IgD-negative memory B cell (primary cell): Measurements from ENCODE around the gene CASP6. TPM values are rescaled to one million over a fixed set of nuclear protein-coding genes. Genes with fewer than 3 reads are reported as not detected.

Experiments used
- H3K27ac Mint-ChIP-seq, 3 donors: one replicate each; pipeline ENCODE4 v1.8.0; 2020 to 2022; ENCODE audit warnings: mild to moderate bottlenecking in 3 of 3, mixed read lengths in 3 of 3, moderate library complexity in 1 of 3
- H3K27me3 Mint-ChIP-seq: one replicate; pipeline ENCODE4 v1.8.0; 2021; ENCODE audit warnings: mixed read lengths
- H3K36me3 Mint-ChIP-seq: one replicate; pipeline ENCODE4 v1.8.0; 2020; ENCODE audit warnings: mild to moderate bottlenecking, mixed read lengths
- H3K4me1 Mint-ChIP-seq, 3 donors: one replicate each; pipeline ENCODE4 v1.8.0; 2020 to 2022; ENCODE audit warnings: mixed read lengths in 3 of 3, mild to moderate bottlenecking in 1 of 3
- H3K4me3 Mint-ChIP-seq, 4 donors: one replicate each; pipeline ENCODE4 v1.8.0; 2020 to 2022; ENCODE audit warnings: mild to moderate bottlenecking in 4 of 4, mixed read lengths in 4 of 4, moderate library complexity in 3 of 4
- H3K9me3 Mint-ChIP-seq, 3 donors: one replicate each; pipeline ENCODE4 v1.8.0; 2020 to 2021; ENCODE audit warnings: mixed read lengths in 3 of 3, mild to moderate bottlenecking in 1 of 3
- polyA plus RNA-seq: library from polyadenylated mRNA; unstranded; fragments of 300-500 nt; fragmentation: Illumina TruSeq; gene quantifications from one replicate; pipeline ENCODE4 v1.2.3, GENCODE V29; 2021

Gene CASP6
- polyA plus RNA-seq, 1 donor from 2014 or later, result 21.8 TPM

DNA sequence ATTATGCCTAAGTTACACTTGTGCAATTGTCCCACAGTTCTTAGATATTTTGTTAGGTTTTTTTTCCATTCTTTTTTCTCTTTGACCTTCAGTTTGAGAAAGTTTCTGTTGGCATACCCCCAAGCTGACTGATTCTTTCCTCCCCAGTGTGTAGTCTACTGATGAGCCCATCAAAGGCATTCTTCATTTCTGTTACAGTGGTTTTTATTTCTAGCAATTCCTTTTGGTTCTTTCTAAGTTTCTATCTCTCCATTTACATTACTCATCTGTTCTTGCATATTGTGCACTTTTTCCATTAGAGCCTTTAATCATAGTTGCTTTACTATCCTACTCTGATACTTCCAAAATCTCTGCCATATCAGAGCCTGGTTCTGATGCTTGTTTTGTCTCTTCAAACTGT is 31.9 kb downstream of the CASP6 start:
- Mint-ChIP-seq H3K9me3 (no peaks in the 10 kb centered on the region), H3K27ac (no peak overlapping the region), H3K4me3 (peak overlapping the region in 1 of 4 donors; percentile 18), H3K27me3 (no peaks in the 10 kb centered on the region), H3K4me1 (peaks cover 6 to 14% (median 7%) of the 10 kb centered on the region in 3 donors), H3K36me3 (peaks cover 9% of the 10 kb centered on the region)

DNA sequence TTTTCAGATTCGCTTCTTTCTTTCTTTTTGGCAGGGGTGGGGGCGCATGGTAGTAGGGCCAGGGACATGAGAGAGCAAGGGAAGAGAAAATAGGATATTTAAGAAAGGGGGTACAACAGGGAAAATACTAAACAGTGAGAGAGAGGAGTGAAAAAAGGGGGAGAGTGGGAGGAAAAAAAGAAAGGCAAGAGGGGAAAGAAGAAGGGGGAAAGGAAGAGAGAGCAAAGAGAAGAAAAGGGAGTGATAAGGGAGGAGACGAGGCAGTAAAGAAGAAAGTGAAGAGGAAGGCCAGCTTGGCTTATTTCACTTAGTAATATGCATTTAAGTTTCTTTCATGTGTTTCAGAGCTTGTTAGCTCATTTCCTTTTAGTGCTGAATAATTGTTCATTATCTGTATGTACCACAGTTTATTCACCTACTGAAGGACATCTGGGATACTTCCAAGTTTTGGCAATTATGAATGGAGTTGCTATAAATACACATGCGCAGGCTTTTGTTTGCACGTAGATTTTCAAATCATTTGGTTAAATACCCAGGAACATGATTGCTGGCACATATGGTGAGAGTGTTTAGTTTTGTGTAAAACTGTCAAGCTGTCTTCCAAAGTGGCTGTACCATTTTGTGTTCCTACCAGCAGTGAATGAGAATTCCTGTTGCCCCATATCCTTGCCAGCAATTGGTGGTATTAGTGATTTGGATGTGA is 37.3 kb downstream of the CASP6 start:
- Mint-ChIP-seq H3K4me1 (peaks cover 2 to 14% (median 4%) of the 10 kb centered on the region in 3 donors), H3K36me3 (peaks cover 3% of the 10 kb centered on the region), H3K27ac (peak overlapping the region in 1 of 3 donors; percentile 80), H3K4me3 (no peak overlapping the region), H3K27me3 (no peaks in the 10 kb centered on the region), H3K9me3 (no peaks in the 10 kb centered on the region)

DNA sequence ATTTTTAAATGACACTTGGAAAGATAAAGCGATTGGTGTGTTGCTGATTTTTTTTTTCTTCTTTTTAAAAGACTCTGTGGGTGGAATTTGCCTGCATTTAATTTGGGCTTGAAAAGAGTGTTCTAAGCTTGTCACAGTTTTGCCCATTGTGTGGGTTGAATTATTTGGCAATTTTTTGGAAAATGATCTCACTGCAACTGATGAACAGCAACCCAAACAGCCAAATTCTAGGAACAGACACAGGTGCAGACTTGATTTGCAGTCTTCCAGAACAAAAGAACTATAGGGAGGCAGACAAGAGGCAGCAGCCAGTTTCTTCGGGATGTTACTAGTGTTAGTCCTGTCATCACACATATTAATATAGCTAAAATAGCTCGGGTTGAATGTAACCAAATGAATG is 40.5 kb downstream of the CASP6 start:
- no peak overlapping the region for H3K27ac Mint-ChIP-seq
- H3K36me3 Mint-ChIP-seq, result no peaks in the 10 kb centered on the region
- no peak overlapping the region for H3K4me3 Mint-ChIP-seq
- no peaks in the 10 kb centered on the region for H3K9me3 Mint-ChIP-seq
- H3K4me1 Mint-ChIP-seq, result peaks cover 0 to 2% (median 0%) of the 10 kb centered on the region in 3 donors
- H3K27me3 Mint-ChIP-seq, result no peaks in the 10 kb centered on the region

DNA sequence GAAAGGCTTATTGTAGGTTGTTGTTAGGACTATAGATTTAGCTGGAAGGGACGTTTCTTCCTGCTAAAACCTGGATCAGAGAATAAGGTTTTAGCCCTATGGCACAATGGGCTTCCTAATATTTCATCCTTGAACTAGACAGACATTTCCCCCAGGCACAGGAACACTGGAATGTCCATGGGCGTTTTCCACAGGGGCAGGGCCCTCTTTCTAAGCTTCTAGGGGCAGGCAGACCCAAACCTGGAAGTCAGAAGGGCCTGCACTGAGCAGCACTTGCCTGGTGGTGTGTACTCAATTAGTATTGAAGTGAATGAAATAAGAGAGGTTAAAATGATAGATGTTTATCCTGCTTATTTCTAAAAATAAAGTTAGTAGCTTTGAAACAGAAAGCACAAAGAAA is 41.1 kb downstream of the CASP6 start:
- Mint-ChIP-seq H3K36me3 (no peaks in the 10 kb centered on the region), H3K9me3 (no peaks in the 10 kb centered on the region), H3K27ac (no peak overlapping the region), H3K4me1 (peaks cover 0 to 2% (median 2%) of the 10 kb centered on the region in 3 donors), H3K27me3 (no peaks in the 10 kb centered on the region), H3K4me3 (no peak overlapping the region)

DNA sequence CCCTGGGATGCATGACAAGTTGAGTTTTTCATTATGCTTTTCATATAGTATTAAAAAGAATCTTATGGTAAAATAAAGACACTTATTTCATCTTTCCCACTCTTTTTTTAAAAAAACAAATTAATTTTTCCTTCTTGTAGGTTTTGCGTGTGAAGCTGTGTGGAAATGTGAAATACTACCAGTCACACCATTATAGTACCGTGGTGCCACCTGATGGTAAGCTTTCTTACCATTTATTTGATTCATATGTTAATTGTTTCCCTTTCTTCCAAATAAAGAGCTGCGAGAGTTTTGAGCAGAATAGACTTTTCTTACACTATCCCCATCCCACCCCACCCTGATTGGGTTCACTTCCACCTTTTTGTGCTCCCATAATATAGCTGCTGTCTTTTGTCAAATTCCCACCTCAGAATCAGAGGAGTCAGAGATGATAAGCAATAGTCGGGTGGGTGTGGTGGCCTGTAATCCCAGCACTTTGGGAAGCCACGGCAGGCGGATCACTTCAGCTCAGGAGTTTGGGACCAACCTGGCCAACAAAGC is 44.3 kb downstream of the CASP6 start:
- no peaks in the 10 kb centered on the region for H3K36me3 Mint-ChIP-seq
- peaks cover 2 to 7% (median 5%) of the 10 kb centered on the region in 3 donors for H3K4me1 Mint-ChIP-seq
- H3K9me3 Mint-ChIP-seq, result no peaks in the 10 kb centered on the region
- H3K27me3 Mint-ChIP-seq, result no peaks in the 10 kb centered on the region
- H3K27ac Mint-ChIP-seq, result peak overlapping the region in 1 of 3 donors; percentile 46
- H3K4me3 Mint-ChIP-seq, result no peak overlapping the region

DNA sequence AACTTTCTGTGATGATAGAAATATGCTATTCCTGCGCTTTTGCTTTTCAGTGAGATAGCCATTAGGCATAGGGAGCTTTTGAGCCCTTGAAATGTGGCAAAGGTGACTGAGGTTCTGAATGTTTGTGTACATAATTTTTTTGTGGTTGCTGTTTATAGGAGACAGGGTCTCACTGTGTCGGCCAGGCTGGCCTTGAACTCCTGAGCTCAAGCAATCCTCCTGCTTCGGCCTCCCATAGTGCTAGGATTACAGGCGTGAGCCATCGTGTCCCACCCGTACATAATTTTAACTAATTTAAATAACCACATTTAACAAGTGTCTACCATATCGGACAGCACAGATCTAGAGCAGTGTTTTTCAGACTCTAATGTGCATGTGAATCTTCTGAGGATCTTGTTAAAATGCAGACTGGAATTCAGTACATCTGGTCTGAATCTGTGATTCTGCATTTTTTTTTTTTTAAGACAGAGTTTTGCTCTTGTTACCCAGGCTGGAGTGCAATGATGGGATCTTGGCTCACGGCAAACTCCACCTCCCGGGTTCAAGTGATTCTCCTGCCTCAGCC is 45.3 kb downstream of the CASP6 start:
- H3K4me3 Mint-ChIP-seq, result no peak overlapping the region
- no peaks in the 10 kb centered on the region for H3K27me3 Mint-ChIP-seq
- H3K36me3 Mint-ChIP-seq, result no peaks in the 10 kb centered on the region
- peaks cover 2 to 7% (median 5%) of the 10 kb centered on the region in 3 donors for H3K4me1 Mint-ChIP-seq
- peaks cover 0 to 2% (median 0%) of the 10 kb centered on the region in 3 donors for H3K9me3 Mint-ChIP-seq
- peak overlapping the region in 2 of 3 donors; percentile 31 to 36 for H3K27ac Mint-ChIP-seq

DNA sequence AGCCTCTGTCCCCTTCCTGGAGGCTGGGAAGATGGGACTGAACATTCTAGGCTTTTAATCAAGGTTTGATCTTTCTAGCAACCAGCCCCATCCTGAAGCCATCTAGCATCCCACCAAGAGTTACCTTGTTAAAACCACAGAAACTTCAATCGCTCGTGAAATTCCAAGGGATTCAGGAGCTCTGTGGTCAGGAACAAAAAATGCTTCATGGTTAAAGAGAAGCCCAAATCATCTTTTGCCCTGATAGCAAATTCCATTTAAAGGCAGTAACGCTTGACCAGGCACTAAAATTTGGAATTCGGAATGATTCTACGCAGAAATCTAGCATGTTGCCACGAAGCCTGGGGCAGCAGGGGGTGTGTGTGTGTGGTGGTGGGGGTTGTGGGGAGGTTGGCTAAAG is 47.8 kb downstream of the CASP6 start:
- H3K4me1 Mint-ChIP-seq, result peaks cover 2 to 7% (median 5%) of the 10 kb centered on the region in 3 donors
- peaks cover 8% of the 10 kb centered on the region for H3K36me3 Mint-ChIP-seq
- no peaks in the 10 kb centered on the region for H3K27me3 Mint-ChIP-seq
- H3K4me3 Mint-ChIP-seq, result no peak overlapping the region
- peaks cover 4 to 13% (median 4%) of the 10 kb centered on the region in 3 donors for H3K9me3 Mint-ChIP-seq
- no peak overlapping the region for H3K27ac Mint-ChIP-seq

DNA sequence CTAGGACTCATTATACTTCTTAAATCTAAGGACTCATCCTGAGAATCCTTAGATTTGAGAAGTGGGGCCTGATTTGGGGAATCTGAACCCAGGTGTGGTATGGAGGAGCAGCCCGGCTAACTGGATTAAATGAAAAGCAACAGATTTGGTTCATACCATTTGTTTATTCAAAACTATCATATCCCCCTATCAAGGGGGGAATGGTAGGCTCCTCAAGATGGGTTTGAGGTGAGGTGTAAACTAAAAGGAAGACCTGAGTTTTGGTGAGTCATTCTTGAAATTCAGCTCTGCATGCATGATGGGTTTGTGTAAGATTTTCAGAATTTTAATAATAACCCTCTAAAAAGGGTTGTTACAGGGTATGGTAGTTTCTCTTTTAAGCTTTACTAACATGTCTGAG is 53.4 kb downstream of the CASP6 start:
- Mint-ChIP-seq H3K27me3 (no peaks in the 10 kb centered on the region), H3K27ac (peak overlapping the region in 1 of 3 donors; percentile 34), H3K4me1 (peaks cover 13 to 24% (median 20%) of the 10 kb centered on the region in 3 donors), H3K9me3 (peaks cover 4 to 19% (median 9%) of the 10 kb centered on the region in 3 donors), H3K4me3 (peak overlapping the region in 1 of 4 donors; percentile 55), H3K36me3 (peaks cover 8% of the 10 kb centered on the region)

DNA sequence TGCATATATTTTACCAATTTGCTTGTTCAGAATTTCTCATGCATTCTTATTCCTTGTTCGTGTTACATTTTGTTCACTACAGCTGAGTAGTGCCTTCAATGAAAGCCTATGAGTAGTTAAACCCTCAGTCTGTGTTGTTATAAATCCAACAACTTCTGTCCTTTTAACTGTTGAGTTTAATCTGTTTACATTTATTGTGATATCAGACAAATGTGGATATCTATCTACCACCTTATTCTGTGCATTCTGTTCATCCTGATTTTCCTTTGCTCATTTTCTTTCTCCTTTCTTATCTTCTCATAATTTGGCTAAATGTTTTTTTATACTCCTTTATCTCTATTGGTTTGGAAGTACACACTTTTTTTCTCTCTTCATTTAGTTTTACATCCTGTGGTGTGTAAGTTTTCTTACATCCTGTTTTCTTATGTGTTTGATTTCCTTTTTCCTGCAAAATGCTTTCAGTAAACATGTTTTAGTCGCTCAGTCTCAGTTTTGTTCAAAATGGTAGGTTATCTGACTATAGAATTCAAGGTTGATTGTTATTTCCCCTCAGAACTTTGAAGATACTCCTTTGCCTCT is 54.2 kb downstream of the CASP6 start:
- H3K4me1 Mint-ChIP-seq, result peaks cover 11 to 24% (median 15%) of the 10 kb centered on the region in 3 donors
- peak overlapping the region in 1 of 3 donors; percentile 69 for H3K27ac Mint-ChIP-seq
- H3K4me3 Mint-ChIP-seq, result peak overlapping the region in 3 of 4 donors; percentile 57 to 79 (median 63)
- H3K9me3 Mint-ChIP-seq, result peaks cover 4 to 19% (median 9%) of the 10 kb centered on the region in 3 donors
- H3K36me3 Mint-ChIP-seq, result peaks cover 8% of the 10 kb centered on the region
- H3K27me3 Mint-ChIP-seq, result no peaks in the 10 kb centered on the region

DNA sequence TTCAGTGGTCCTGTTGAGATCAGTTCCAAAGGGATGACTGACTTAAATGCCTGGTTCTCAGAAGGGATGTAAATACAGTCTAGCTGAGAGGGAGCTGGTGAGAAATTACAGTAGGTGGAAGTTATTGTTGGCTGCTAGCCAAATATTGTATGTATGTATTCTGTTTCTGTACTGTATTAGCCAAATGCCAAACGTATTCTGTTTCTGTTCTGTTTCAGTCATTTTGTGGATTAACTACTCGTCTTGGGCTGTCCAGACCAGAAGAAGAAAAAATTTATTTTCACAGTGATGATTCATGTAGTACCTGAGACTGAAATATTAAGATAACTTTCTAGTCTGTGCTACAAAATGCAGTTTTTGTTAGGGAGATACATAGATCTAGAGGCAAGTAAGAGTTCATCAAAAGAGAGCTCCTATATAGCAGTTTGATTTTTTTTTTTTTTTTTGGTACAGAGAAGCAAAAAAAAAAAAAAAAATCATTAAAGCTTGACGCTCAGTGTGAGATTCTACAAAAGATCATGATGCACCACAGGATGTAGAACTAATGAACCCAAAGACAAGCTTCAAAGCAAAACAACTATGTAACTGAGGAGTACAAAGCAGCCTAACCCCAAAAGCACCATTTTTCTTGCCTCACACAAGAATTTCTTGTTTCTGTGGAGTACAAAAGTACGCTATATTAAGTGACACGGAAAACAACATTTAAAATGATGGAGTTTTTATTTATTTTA is 54.8 kb downstream of the CASP6 start:
- H3K9me3 Mint-ChIP-seq, result peaks cover 4 to 19% (median 9%) of the 10 kb centered on the region in 3 donors
- peak overlapping the region in 2 of 4 donors; percentile 44 to 56 for H3K4me3 Mint-ChIP-seq
- H3K4me1 Mint-ChIP-seq, result peaks cover 11 to 24% (median 15%) of the 10 kb centered on the region in 3 donors
- H3K27me3 Mint-ChIP-seq, result no peaks in the 10 kb centered on the region
- H3K27ac Mint-ChIP-seq, result peak overlapping the region in 1 of 3 donors; percentile 25
- H3K36me3 Mint-ChIP-seq, result peaks cover 8% of the 10 kb centered on the region

DNA sequence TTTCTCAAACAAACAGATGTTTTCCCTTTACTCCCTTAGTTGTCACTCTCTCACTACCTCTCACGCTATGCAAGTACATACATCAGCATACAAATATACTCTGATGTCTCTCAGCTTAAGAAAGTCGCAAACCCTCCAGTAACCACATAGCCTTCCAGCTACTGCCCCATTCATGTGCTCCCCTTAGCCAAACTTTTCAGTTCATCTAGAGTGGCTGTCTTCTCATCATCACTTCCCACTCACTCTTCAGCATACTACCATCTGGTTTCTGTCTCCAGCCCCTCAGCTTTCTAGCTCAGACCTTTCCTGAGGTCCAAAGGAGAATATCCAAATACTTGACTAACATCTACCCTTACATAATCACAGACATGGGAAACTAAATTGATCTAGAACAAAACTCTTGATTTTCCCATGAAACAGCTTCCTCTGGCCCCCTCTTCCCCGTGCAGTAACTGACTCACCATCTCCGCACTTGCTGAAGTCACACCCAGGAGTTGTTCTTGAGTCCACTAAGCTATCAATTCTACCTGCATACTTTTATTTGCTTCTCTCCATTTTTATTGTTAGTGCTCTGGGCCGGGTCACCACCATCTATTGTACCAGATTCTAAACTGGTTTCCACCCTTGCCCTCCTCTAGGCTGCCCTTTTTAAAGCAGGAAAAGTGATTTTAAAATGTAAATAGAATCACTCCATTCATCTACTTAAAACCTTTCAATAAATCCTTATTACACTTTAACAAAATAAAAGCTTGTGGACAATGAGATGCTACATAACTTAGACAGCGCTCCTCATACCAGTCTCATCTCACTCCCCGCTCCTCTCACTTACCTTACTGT is 57.2 kb downstream of the CASP6 start:
- H3K9me3 Mint-ChIP-seq, result peaks cover 0 to 6% (median 5%) of the 10 kb centered on the region in 3 donors
- H3K4me1 Mint-ChIP-seq, result peaks cover 17 to 35% (median 23%) of the 10 kb centered on the region in 3 donors
- no peaks in the 10 kb centered on the region for H3K27me3 Mint-ChIP-seq
- no peak overlapping the region for H3K27ac Mint-ChIP-seq
- no peak overlapping the region for H3K4me3 Mint-ChIP-seq
- H3K36me3 Mint-ChIP-seq, result no peaks in the 10 kb centered on the region

DNA sequence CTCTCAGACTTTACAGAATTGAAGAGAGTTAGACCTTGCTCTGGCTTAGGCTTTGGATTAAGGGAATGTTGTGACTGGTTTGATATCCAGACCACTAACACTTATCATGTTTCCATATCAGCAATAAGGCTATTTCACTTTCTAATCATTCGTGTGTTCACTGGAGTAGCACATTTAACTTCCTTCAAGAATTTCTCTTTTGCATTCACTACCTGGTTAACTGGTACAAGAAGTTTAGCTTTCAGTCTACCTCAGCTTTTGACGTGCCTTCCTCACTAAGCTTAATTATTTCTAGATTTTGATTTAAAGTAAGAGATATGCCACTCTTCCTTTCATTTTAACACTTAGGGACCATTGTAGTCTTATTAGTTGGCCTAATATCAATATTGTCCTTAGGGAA is 62.6 kb downstream of the CASP6 start:
- Mint-ChIP-seq H3K4me1 (peaks cover 23 to 30% (median 25%) of the 10 kb centered on the region in 3 donors), H3K36me3 (peaks cover 13% of the 10 kb centered on the region), H3K27ac (peak overlapping the region in 2 of 3 donors; percentile 5 to 59), H3K9me3 (peaks cover 2 to 5% (median 4%) of the 10 kb centered on the region in 3 donors), H3K27me3 (no peaks in the 10 kb centered on the region), H3K4me3 (peak overlapping the region in 1 of 4 donors; percentile 50)
